Measurements from ENCODE around the gene PAX3.

- TF ChIP-seq, protein P1, sequence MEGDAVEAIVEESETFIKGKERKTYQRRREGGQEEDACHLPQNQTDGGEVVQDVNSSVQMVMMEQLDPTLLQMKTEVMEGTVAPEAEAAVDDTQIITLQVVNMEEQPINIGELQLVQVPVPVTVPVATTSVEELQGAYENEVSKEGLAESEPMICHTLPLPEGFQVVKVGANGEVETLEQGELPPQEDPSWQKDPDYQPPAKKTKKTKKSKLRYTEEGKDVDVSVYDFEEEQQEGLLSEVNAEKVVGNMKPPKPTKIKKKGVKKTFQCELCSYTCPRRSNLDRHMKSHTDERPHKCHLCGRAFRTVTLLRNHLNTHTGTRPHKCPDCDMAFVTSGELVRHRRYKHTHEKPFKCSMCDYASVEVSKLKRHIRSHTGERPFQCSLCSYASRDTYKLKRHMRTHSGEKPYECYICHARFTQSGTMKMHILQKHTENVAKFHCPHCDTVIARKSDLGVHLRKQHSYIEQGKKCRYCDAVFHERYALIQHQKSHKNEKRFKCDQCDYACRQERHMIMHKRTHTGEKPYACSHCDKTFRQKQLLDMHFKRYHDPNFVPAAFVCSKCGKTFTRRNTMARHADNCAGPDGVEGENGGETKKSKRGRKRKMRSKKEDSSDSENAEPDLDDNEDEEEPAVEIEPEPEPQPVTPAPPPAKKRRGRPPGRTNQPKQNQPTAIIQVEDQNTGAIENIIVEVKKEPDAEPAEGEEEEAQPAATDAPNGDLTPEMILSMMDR (IDR thresholded peaks at IDR 0.05) = no peak
- no peak for TF ChIP-seq EZH2 (IDR thresholded peaks at IDR 0.05)
These were observed 33.9 kb downstream of the PAX3 start for GRCh38 chr2:222264791-222265320.

Measured in neural progenitor cell (in vitro differentiated cells).